H9 (cell line): ENCODE results near the gene PXN. TPM values are rescaled to one million over a fixed set of nuclear protein-coding genes. Genes with fewer than 3 reads are reported as not detected.
"Not testable (repeated sequence)": the region's sequence is repeated elsewhere in the genome, so short reads cannot be mapped to it uniquely, and the experiment has no call there.

Source experiments
- DNase-seq: peaks from one replicate; pipeline ENCODE4 v3.0.0-alpha.2; 2017
- H2AFZ ChIP-seq: one replicate; pipeline ENCODE4 v1.6.1; 2013; ENCODE audit warnings: mild to moderate bottlenecking, low read length, control low read depth, moderate library complexity
- H2AK5ac ChIP-seq: 2 replicates; pipeline ENCODE4 v1.6.1; 2013; ENCODE audit warnings: low read length, control low read depth, mixed read lengths; ENCODE audit not compliant: insufficient read length
- H2BK120ac ChIP-seq: one replicate; pipeline ENCODE4 v1.6.1; 2013; ENCODE audit warnings: low read depth, mild to moderate bottlenecking, low read length, control low read depth, inconsistent platforms; ENCODE audit not compliant: poor library complexity, severe bottlenecking
- H2BK12ac ChIP-seq: 2 replicates; pipeline ENCODE4 v1.6.1; 2013; ENCODE audit warnings: low read length, control low read depth, mixed read lengths, low read depth; ENCODE audit not compliant: insufficient read length
- H2BK15ac ChIP-seq: 2 replicates; pipeline ENCODE4 v1.6.1; 2013; ENCODE audit warnings: low read depth, low read length, control low read depth
- H2BK20ac ChIP-seq: one replicate; pipeline ENCODE4 v1.6.1; 2013; ENCODE audit warnings: low read depth, mild to moderate bottlenecking, low read length, control low read depth, inconsistent platforms; ENCODE audit not compliant: poor library complexity, severe bottlenecking
- H2BK5ac ChIP-seq: 2 replicates; pipeline ENCODE4 v1.6.1; 2013; ENCODE audit warnings: low read length, control low read depth, mixed read lengths; ENCODE audit not compliant: insufficient read length
- H3K14ac ChIP-seq: 2 replicates; pipeline ENCODE4 v1.6.1; 2013; ENCODE audit warnings: low read length, control low read depth; ENCODE audit not compliant: insufficient read depth
- H3K18ac ChIP-seq: 2 replicates; pipeline ENCODE4 v1.6.1; 2013; ENCODE audit warnings: low read depth, mild to moderate bottlenecking, mixed read lengths, low read length, control low read depth; ENCODE audit not compliant: insufficient read length
- H3K23ac ChIP-seq: 2 replicates; pipeline ENCODE4 v1.6.1; 2013; ENCODE audit warnings: low read length, control low read depth, mixed read lengths, low read depth; ENCODE audit not compliant: insufficient read length
- H3K23me2 ChIP-seq: 2 replicates; pipeline ENCODE4 v1.6.1; 2013; ENCODE audit warnings: low read depth, mild to moderate bottlenecking, mixed read lengths, low read length, control low read depth; ENCODE audit not compliant: insufficient read length, poor library complexity, severe bottlenecking
- H3K27ac ChIP-seq: 2 replicates; pipeline ENCODE4 v1.5.1; 2013; ENCODE audit warnings: low read length, control low read depth, mixed read lengths, low read depth; ENCODE audit not compliant: insufficient read length
- H3K27me3 ChIP-seq: 2 replicates; pipeline ENCODE4 v1.6.1; 2013; ENCODE audit warnings: low read length, control low read depth, inconsistent platforms; ENCODE audit not compliant: insufficient read depth
- H3K4ac ChIP-seq: 2 replicates; pipeline ENCODE4 v1.6.1; 2013; ENCODE audit warnings: low read depth, mild to moderate bottlenecking, control low read depth, inconsistent platforms, low read length, moderate library complexity
- H3K4me1 ChIP-seq: 2 replicates; pipeline ENCODE4 v1.6.1; 2013; ENCODE audit warnings: low read length, control low read depth, inconsistent platforms; ENCODE audit not compliant: insufficient read depth
- H3K4me2 ChIP-seq: 2 replicates; pipeline ENCODE4 v1.6.1; 2013; ENCODE audit warnings: low read length, control low read depth, mixed read lengths; ENCODE audit not compliant: insufficient read length, insufficient read depth
- H3K56ac ChIP-seq: 2 replicates; pipeline ENCODE4 v1.6.1; 2013; ENCODE audit warnings: low read depth, mild to moderate bottlenecking, mixed read lengths, low read length, control low read depth; ENCODE audit not compliant: insufficient read length
- H3K79me1 ChIP-seq: 2 replicates; pipeline ENCODE4 v1.6.1; 2013; ENCODE audit warnings: low read depth, mild to moderate bottlenecking, moderate library complexity, low read length, control low read depth, inconsistent platforms; ENCODE audit not compliant: insufficient read depth, poor library complexity, severe bottlenecking
- H3K79me2 ChIP-seq: 2 replicates; pipeline ENCODE4 v1.6.1; 2013; ENCODE audit warnings: low read length, control low read depth, inconsistent platforms; ENCODE audit not compliant: insufficient read depth
- H3K9ac ChIP-seq: 2 replicates; pipeline ENCODE4 v1.6.1; 2013; ENCODE audit warnings: low read length, control low read depth, mixed read lengths; ENCODE audit not compliant: insufficient read length; ENCODE audit errors: extremely low read depth
- H3K9me3 ChIP-seq: one replicate; pipeline ENCODE4 v1.6.1; 2013; ENCODE audit warnings: low read depth, low read length, inconsistent platforms; ENCODE audit not compliant: control insufficient read depth
- H3T11ph ChIP-seq: one replicate; pipeline ENCODE4 v1.6.1; 2013; ENCODE audit warnings: mild to moderate bottlenecking, low read length, control low read depth, inconsistent platforms
- H4K20me1 ChIP-seq: one replicate; pipeline ENCODE4 v1.6.1; 2013; ENCODE audit not compliant: control insufficient read depth, insufficient read length, insufficient read depth
- H4K5ac ChIP-seq: 2 replicates; pipeline ENCODE4 v1.6.1; 2013; ENCODE audit warnings: low read depth, mild to moderate bottlenecking, mixed read lengths, low read length, control low read depth; ENCODE audit not compliant: insufficient read length
- H4K8ac ChIP-seq: replicated peaks from 2 replicates; pipeline ENCODE4 v1.6.1; 2013; ENCODE audit warnings: low read length, control low read depth, mixed read lengths, low read depth; ENCODE audit not compliant: insufficient read length
- H4K91ac ChIP-seq: 2 replicates; pipeline ENCODE4 v1.6.1; 2013; ENCODE audit warnings: low read depth, mild to moderate bottlenecking, moderate library complexity, mixed read lengths, low read length, control low read depth; ENCODE audit not compliant: insufficient read length
- H3K27ac Mint-ChIP-seq, 3 experiments: 2 replicates in 2 of 3; 3 replicates in 1 of 3; pipeline ENCODE4 v1.8.0; 2020 to 2021; ENCODE audit warnings: mixed read lengths in 3 of 3, mild to moderate bottlenecking in 1 of 3, moderate library complexity in 1 of 3
- H3K27me3 Mint-ChIP-seq: 2 replicates; pipeline ENCODE4 v1.8.0; 2021; ENCODE audit warnings: low read depth, mild to moderate bottlenecking, moderate library complexity, mixed read lengths
- H3K36me3 Mint-ChIP-seq, 3 experiments: 2 replicates in 2 of 3; 3 replicates in 1 of 3; pipeline ENCODE4 v1.8.0; 2020 to 2021; ENCODE audit warnings: low read depth in 3 of 3, mixed read lengths in 3 of 3; ENCODE audit not compliant: insufficient read depth in 1 of 3
- H3K4me1 Mint-ChIP-seq, 2 experiments: 2 replicates each; pipeline ENCODE4 v1.8.0; 2020; ENCODE audit warnings: mixed read lengths in 2 of 2
- H3K4me3 Mint-ChIP-seq, 2 experiments: 2 replicates in 1 of 2; 3 replicates in 1 of 2; pipeline ENCODE4 v1.8.0; 2020 to 2021; ENCODE audit warnings: mild to moderate bottlenecking in 2 of 2, mixed read lengths in 2 of 2, moderate library complexity in 1 of 2
- H3K9me3 Mint-ChIP-seq, 2 experiments: 2 replicates in 1 of 2; 3 replicates in 1 of 2; pipeline ENCODE4 v1.8.0; 2020; ENCODE audit warnings: mild to moderate bottlenecking in 2 of 2, mixed read lengths in 2 of 2, moderate library complexity in 1 of 2
- WGBS: extraction: QIAGEN DNeasy Blood & Tissue Kit; methylation state at CpG from one replicate; pipeline ENCODE4 v1.1.7; 2013; ENCODE audit warnings: missing lambda C conversion rate, low lambda C conversion rate, mixed read lengths; ENCODE audit not compliant: insufficient read length; ENCODE audit errors: extremely low coverage; 5-methylcytosine and 5-hydroxymethylcytosine counted together
- total RNA-seq: library from RNA; stranded (reverse); gene quantifications from 2 replicates; pipeline ENCODE4 v1.2.1, GENCODE V29; 2021
- TF ChIP-seq, protein P1 (sequence below): fragments of 200-600 bp; sonication (generic); conservative IDR thresholded peaks from 3 replicates; pipeline ENCODE4 v1.8.0; 2021; ENCODE audit warnings: antibody characterized with exemption, mild to moderate bottlenecking

PXN gene
- total RNA-seq, 1 experiment from 2014 or later, result 92.8 TPM

- Histone ChIP-seq H4K20me1 (no peaks in the 10 kb centered on the region), H3K14ac (no peak overlapping the region), H4K8ac (no peak overlapping the region), H3T11ph (no peak overlapping the region), H2BK20ac (no peak overlapping the region), H3K9me3 (no peaks in the 10 kb centered on the region), H3K9ac (no peak overlapping the region), H3K18ac (no peak overlapping the region), H3K4ac (no peak overlapping the region), H2BK120ac (no peak overlapping the region), H4K91ac (no peak overlapping the region), H3K79me1 (no peaks in the 10 kb centered on the region), H3K23me2 (no peaks in the 10 kb centered on the region), H2BK5ac (no peak overlapping the region), H4K5ac (no peak overlapping the region), H3K56ac (no peak overlapping the region), H3K4me2 (no peak overlapping the region), H2BK15ac (no peak overlapping the region), H2AFZ (no peak overlapping the region), H3K27me3 (no peaks in the 10 kb centered on the region), H3K27ac (no peak overlapping the region), H3K23ac (no peak overlapping the region), H3K4me1 (no peaks in the 10 kb centered on the region), H2AK5ac (no peak overlapping the region), H2BK12ac (no peak overlapping the region), H3K79me2 (no peaks in the 10 kb centered on the region)
- no peak overlapping the region for H3K4me3 Mint-ChIP-seq
- TF ChIP-seq, protein P1, sequence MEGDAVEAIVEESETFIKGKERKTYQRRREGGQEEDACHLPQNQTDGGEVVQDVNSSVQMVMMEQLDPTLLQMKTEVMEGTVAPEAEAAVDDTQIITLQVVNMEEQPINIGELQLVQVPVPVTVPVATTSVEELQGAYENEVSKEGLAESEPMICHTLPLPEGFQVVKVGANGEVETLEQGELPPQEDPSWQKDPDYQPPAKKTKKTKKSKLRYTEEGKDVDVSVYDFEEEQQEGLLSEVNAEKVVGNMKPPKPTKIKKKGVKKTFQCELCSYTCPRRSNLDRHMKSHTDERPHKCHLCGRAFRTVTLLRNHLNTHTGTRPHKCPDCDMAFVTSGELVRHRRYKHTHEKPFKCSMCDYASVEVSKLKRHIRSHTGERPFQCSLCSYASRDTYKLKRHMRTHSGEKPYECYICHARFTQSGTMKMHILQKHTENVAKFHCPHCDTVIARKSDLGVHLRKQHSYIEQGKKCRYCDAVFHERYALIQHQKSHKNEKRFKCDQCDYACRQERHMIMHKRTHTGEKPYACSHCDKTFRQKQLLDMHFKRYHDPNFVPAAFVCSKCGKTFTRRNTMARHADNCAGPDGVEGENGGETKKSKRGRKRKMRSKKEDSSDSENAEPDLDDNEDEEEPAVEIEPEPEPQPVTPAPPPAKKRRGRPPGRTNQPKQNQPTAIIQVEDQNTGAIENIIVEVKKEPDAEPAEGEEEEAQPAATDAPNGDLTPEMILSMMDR, result no peak
- peaks cover 23 to 68% (median 54%) of the 10 kb centered on the region in 3 experiments for H3K36me3 Mint-ChIP-seq
- H3K27me3 Mint-ChIP-seq, result no peaks in the 10 kb centered on the region
- no peak overlapping the region for H3K27ac Mint-ChIP-seq
- DNase-seq, result no peak
- WGBS, result no CpG with 5 or more reads among the region's 20 CpGs
- peaks cover 0 to 7% of the 10 kb centered on the region in 2 experiments; a peak in 2 of 4 replicates for H3K4me1 Mint-ChIP-seq
- no peaks in the 10 kb centered on the region for H3K9me3 Mint-ChIP-seq
Measured at GRCh38 chr12:120213758-120214157, 51.8 kb downstream of the PXN start.

DNA sequence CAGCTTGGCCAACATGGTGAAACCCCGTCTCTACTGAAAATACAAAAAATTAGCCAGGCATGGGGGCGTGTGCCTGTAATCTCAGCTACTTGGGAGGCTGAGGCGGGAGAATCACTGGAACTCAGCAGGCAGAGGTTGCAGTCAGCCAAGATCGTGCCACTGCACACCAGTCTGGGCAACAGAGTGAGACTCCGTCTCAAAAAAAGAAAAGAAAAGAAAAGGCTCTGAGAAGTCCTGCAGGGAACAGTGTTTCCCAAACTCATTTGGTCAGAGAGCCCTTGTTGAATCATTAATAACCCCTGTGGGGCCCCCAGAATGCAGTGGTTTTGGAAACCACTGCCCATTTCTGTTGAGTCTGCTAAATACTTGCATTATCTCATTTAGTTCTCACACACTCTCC lies 52.3 kb downstream of the PXN start:
- not testable (repeated sequence) for H2BK12ac ChIP-seq, H2AFZ ChIP-seq, DNase-seq, H3K79me1 ChIP-seq, H3K23me2 ChIP-seq, H3K27me3 Mint-ChIP-seq, H2BK20ac ChIP-seq, H3T11ph ChIP-seq, H3K14ac ChIP-seq, H3K4me2 ChIP-seq, H3K79me2 ChIP-seq, H3K4me1 ChIP-seq, H3K9me3 Mint-ChIP-seq, H4K91ac ChIP-seq, H3K27ac ChIP-seq, H3K27me3 ChIP-seq, H3K4ac ChIP-seq, H4K5ac ChIP-seq, H2BK5ac ChIP-seq, H2BK120ac ChIP-seq, H3K4me1 Mint-ChIP-seq, H3K56ac ChIP-seq, H3K18ac ChIP-seq, H3K27ac Mint-ChIP-seq, H3K23ac ChIP-seq, H3K4me3 Mint-ChIP-seq, H3K9me3 ChIP-seq, H4K8ac ChIP-seq, H2BK15ac ChIP-seq, H4K20me1 ChIP-seq, H2AK5ac ChIP-seq, H3K9ac ChIP-seq
- peaks cover 18 to 63% (median 50%) of the 10 kb centered on the region in 3 experiments; a peak in 6 of 7 replicates for H3K36me3 Mint-ChIP-seq
- WGBS, result no CpG with 5 or more reads among the region's 5 CpGs
